ENCODE measurements around the gene HSPB7. TPM values are rescaled to one million over a fixed set of nuclear protein-coding genes. Genes with fewer than 3 reads are reported as not detected.
"Not testable (repeated sequence)": the region's sequence is repeated elsewhere in the genome, so short reads cannot be mapped to it uniquely, and the experiment has no call there.

Gene HSPB7
- total RNA-seq, 1 donor, result 1.7 TPM

- peak; percentile 17 for DNase-seq (ENCODE audit: low read depth)
- peak overlapping the region; percentile 27 for H3K4me3 ChIP-seq (ENCODE audit: low read depth, low read length)
Measured at GRCh38 chr1:16026723-16027484, 9.1 kb upstream of the HSPB7 start.

GRCh38 chr1:16026302-16026701 is 8.5 kb upstream of the HSPB7 start:
- H3K4me3 ChIP-seq (ENCODE audit: low read depth, low read length); DNase-seq (ENCODE audit: low read depth): not testable (repeated sequence)

More at GRCh38 chr1:16026723-16027484, 9.1 kb upstream of the HSPB7 start:
- TF ChIP-seq CTCF (IDR thresholded peaks at IDR 0.05; ENCODE audit: insufficient read depth, low read depth, low read length), result no peak

GRCh38 chr1:16023050-16023653 is 5.3 kb upstream of the HSPB7 start:
- no peak for TF ChIP-seq CTCF (IDR thresholded peaks at IDR 0.05; ENCODE audit: insufficient read depth, low read depth, low read length)
- no peak for DNase-seq (ENCODE audit: low read depth)
- H3K4me3 ChIP-seq (ENCODE audit: low read depth, low read length), result no peak overlapping the region

- DNase-seq (ENCODE audit: low read depth), result no peak
- no peak for TF ChIP-seq CTCF (IDR thresholded peaks at IDR 0.05; ENCODE audit: insufficient read depth, low read depth, low read length)
- no peak overlapping the region for H3K4me3 ChIP-seq (ENCODE audit: low read depth, low read length)
Measured at GRCh38 chr1:16022393-16022792, 4.5 kb upstream of the HSPB7 start.

- DNase-seq (ENCODE audit: low read depth), result no peak
- no peak within 1 kb of the TSS for H3K4me3 ChIP-seq (ENCODE audit: low read depth, low read length)
- no peak for TF ChIP-seq CTCF (IDR thresholded peaks at IDR 0.05; ENCODE audit: insufficient read depth, low read depth, low read length)
Measured at GRCh38 chr1:16021681-16022080, 3.8 kb upstream of the HSPB7 start, which contains the start of gene CLCNKA. CLCNKA (plus strand) TSS chr1:16022036; CDS start chr1:16022620, 584 bp downstream.

GRCh38 chr1:16020878-16021277 is 3.0 kb upstream of the HSPB7 start:
- not testable (repeated sequence) for DNase-seq (ENCODE audit: low read depth)

GRCh38 chr1:16020325-16020724 is 2.5 kb upstream of the HSPB7 start:
- DNase-seq (ENCODE audit: low read depth), result no peak
- TF ChIP-seq CTCF (IDR thresholded peaks at IDR 0.05; ENCODE audit: insufficient read depth, low read depth, low read length), result no peak

More at GRCh38 chr1:16020878-16021277, 3.0 kb upstream of the HSPB7 start:
- not testable (repeated sequence) for H3K4me3 ChIP-seq (ENCODE audit: low read depth, low read length)

More at GRCh38 chr1:16020325-16020724, 2.5 kb upstream of the HSPB7 start:
- H3K4me3 ChIP-seq (ENCODE audit: low read depth, low read length), result no peak overlapping the region

Data from fibroblast of villous mesenchyme (primary cell).